Spleen (tissue), 7 donors: Measurements from ENCODE around the gene SFXN5.

ENCODE experiments used
- CTCF ChIP-seq, 11 experiments: fragments of 200-600 bp in 7 of 11; fragments of 450-650 bp in 4 of 11; sonication (generic) in 4 of 11; IDR thresholded peaks in 8 of 11; conservative IDR thresholded peaks in 3 of 11; 1 replicate in 7 of 11; 2 replicates in 4 of 11; pipeline versions ENCODE4 v1.4.0 to v1.8.0; 2016 to 2021; ENCODE audit warnings: antibody characterized with exemption in 11 of 11, inconsistent platforms in 4 of 11, mild to moderate bottlenecking in 1 of 11
- POLR2A ChIP-seq, 3 donors: fragments of 450-650 bp; IDR thresholded peaks; one replicate each; pipeline ENCODE4 v1.5.1; 2017; ENCODE audit warnings: antibody characterized with exemption in 3 of 3, mild to moderate bottlenecking in 1 of 3
- POLR2AphosphoS5 ChIP-seq, 3 donors: sonication (generic); formaldehyde crosslinking; IDR thresholded peaks; one replicate each; pipeline ENCODE4 v1.5.1; 2017; ENCODE audit warnings: antibody characterized with exemption in 3 of 3
- donor health status: DM: no; HTN: no; CAD: no; lungs with moderate emphysema.
- donor health status: DM: no; HTN: no; CAD: no.
- donor health status: DM: no; HTN: no; CAD: no.

- peak; percentile 37 to 83 (median 69) for TF ChIP-seq CTCF (IDR thresholded peaks at IDR 0.05 in 8 of 11, conservative IDR thresholded peaks at IDR 0.05 in 3 of 11)
- peak in 1 of 3 donors; percentile 36 for TF ChIP-seq POLR2AphosphoS5 (IDR thresholded peaks at IDR 0.05)
- TF ChIP-seq POLR2A (IDR thresholded peaks at IDR 0.05) = no peak
Measured at GRCh38 chr2:72892506-72893173, 178.9 kb downstream of the SFXN5 start.
